ENCODE measurements around the gene POU2F1. TPM values are rescaled to one million over a fixed set of nuclear protein-coding genes. Genes with fewer than 3 reads are reported as not detected.

POU2F1 gene
- polyA plus RNA-seq, 3 donors = 13.6 to 18.5 (median 18.5) TPM

DNA sequence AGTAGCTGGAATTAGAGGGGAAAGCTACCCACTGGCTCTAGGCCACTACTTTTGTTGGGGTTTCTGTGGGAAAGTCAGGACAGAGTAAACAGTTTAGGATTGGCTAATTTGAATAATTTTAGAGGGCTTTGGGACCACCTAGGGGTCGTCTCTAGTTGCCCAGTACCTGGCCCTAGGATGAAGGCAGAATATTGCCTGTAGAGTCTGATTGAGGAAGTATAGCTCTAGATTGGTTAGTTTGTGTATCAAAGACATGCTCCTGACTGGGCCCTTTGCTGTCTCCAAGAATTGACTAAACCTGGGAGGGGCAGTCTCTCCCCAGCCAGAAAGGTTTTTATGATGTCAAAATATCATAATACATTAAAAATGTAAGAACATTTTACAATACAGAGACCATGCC is 142.0 kb downstream of the POU2F1 start:
- no peak for DNase-seq

DNA sequence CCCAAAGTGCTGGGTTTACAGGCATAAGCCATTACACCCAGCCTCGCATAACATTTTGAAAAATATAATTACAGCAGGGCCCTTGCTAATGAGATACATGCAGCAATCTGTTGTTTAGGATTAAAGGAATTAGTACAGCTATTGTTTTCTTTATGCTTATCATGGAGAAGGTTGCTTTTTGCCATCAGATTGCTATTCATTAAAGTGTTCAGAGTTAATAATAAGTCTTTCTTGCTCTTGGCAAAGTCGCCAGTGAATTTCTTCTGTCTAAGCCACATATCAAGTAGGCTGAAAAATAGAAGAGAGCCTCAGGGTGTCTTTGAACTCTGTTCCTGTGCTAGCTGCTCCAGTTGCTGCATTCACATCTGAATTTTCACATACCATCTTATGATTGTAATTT is 144.1 kb downstream of the POU2F1 start:
- DNase-seq = no peak

DNA sequence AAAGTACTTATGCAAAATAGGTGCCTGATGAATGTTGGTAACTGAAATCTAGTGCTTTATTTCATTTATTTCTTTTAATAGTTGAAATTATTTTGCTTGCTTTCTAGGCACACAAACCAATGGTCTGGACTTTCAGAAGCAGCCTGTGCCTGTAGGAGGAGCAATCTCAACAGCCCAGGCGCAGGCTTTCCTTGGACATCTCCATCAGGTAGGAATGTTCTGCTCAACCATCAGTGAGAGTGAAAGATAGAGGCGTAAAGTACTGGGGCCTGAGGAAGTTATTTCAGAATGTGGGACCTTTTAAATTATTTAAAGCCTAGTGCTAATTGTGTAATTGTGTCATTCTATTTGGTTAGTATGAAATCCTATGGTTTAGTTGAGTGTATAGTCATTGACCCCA is 144.7 kb downstream of the POU2F1 start:
- DNase-seq = no peak

DNA sequence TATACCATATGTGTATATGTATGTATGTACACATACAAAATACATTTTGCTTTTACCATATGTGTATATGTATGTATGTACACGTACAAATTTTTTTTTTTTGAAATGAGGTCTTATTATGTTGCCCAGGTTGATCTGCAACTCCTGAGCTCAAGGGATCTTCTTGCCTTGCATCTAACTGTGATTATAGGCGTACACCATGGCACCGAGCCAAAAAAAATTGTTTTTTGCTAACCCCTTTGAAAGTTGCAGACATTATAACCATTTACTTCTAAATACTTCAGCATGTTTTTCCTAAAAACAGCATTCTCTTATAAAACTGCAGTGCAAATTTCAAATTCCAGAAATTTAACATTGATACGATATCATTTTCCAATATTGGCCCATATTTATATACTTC is 147.0 kb downstream of the POU2F1 start:
- DNase-seq = no peak

DNA sequence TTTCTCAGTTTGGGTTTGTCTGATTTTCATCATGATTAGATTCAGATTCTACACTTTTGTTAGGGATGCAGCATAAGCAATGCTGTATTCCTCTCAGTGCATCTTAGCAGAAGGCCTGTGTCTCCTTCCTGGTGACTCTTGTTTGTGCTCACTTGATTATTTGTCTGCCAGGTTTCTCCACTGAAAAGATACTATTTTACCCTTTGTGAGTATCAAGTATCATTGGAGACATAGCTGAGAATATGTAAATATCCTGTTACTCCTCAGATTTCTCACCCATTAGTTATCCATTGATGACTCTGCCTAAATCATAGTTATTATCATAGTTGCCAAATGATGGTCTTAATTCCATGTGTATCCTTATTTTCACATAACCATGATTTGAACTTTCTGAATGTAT is 148.5 kb downstream of the POU2F1 start:
- DNase-seq = no peak

DNA sequence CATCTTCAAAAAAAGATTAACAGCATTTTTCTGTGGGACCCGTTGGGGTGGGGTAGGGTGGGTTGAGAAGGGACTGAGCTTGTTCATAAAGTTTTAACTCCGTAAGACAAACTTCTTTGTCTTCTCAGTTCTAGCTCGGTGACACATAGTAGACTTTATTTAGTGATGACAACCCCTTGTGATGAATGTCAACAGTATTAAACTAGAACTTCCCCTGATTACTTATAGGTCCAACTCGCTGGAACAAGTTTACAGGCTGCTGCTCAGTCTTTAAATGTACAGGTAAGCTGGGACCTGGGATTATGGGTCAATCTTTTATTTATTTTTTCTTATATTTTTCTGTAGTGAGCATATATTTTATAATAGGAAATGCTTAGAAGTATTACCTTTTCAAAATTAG is 149.2 kb downstream of the POU2F1 start:
- DNase-seq = no peak

DNA sequence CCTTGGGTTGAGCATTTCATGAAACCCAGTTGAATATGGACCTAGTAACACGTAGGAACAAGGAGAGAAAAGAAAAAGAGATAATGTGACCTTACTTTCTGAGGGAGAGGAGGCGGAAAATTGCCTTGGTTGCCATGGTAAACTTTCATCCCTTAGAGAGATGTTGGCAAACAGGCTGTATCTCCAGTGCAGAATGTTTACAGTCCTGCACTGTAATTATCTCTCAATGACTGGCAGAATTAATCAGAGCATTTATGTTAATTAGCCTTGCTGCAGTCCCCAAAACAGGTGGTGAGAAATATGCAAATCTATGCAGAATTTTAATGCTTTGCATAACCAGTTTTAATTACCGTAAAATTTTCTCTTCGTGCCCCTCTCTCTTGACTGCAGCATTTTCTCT is 150.3 kb downstream of the POU2F1 start:
- DNase-seq = no peak

DNA sequence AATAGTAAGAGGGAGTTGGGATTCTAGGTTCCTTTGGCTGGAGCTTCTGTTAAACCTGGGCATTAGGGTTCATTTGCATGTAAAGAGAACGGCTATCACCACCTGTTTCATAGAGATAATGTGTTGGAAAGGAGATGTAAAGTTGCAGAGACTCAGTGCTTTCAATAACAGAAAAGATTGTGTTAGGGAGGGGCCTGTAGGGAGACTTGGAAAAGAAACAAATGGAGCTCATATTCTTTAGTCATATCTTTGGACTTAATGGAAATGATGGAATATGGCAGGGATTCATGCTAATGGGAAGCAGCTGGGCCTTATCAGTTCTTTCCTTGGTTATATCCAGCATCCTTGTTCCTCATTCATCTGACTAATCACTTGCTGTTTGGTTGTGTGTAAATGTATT is 152.7 kb downstream of the POU2F1 start:
- DNase-seq = peak; percentile 21

DNA sequence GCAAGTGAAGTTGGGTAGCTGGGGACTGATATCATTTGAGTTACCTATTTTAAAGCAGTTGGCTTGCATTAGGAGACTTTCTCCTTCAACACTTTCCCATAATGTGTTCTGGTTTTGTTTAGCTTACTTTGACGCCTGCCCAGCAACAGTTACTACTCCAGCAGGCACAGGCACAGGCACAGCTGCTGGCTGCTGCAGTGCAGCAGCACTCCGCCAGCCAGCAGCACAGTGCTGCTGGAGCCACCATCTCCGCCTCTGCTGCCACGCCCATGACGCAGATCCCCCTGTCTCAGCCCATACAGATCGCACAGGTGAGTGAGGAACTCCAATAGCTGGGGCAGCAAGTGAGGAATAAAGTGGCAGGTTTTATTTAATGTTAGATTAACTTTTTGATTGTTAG is 153.3 kb downstream of the POU2F1 start:
- DNase-seq = no peak

DNA sequence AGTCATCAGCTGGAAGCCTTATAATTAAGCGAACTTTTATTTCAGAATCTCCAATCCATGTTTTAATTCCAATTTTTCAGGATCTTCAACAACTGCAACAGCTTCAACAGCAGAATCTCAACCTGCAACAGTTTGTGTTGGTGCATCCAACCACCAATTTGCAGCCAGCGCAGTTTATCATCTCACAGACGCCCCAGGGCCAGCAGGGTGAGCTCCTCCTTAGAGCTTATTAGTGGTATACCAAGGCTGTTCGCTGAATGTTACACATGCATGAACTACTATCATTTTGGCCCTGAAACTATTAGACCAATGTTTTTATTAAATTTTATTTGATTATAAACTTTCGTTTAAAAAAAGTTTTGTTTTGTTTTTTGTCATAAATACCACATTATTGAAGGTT is 155.3 kb downstream of the POU2F1 start:
- DNase-seq = no peak

DNA sequence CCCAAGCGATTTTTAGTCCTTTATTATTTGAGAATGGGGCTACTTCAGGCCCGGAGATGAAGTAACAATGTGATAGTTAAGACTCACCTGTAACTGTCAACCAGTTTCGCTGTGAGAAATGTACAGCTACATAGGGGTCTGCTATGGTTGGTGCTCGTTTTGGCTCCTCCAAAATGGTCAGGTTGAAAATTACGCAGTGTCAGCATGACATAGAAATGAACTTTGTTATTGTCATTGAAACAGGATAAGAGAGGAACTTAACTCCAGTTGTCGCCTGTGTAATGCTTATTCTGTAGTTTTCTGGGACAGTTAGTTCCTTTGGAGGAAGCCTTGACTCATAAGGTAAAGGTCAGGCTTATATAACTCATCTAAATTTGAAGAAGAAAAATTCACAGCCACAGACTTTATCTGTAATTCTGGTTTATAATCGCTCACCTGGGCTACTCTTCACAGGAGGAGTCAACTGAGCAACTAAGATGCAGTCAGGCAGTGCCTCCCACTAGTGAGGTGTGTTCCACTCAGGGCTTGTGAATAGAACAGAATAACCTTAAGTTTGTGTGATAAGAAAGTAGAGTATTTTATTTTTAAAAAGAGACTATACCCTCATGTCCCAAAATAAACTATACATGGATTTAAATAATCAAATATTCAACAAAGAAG is 166.7 kb downstream of the POU2F1 start:
- no peak for DNase-seq

DNA sequence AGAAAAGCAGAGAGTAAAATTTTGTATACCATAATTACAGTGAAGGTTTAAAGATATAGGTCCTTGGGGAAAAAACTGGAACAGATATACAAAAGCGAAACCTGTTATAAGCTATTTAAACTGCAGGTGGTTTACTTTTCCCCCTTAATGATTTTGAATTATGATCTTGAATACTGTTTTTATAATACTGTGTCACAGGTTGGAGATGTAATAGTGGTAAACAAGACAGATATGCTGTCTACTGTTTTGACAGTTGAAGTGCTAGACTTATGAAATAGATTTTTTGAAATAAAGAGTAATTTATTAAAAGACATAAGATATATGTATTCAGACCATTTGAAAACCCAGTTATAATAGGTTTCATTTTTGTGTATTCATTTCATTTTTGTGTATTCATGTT is 168.3 kb downstream of the POU2F1 start:
- no peak for DNase-seq

DNA sequence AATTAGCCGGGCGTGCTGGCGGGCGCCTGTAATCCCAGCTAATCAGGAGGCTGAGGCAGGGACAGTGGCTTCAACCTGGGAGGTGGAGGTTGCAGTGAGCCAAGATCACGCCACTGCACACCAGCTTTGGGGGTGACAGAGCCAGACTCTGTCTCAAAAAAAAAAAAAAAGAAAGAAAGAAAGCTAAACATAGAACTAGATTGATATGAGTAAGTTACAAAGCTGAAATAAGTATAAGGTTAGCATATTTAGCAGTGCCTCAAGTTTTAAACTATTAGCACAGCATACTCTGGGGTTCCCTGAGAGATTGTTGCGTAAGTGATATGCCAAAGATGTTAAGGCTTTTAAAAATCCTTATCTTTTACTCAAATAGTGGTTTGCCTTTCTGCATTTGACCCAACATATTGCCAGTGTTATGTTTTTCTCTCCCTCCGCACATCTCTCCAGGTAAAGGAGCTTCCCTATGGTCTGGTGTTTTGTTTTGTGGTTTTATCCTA is 171.6 kb downstream of the POU2F1 start:
- no peak for DNase-seq

DNA sequence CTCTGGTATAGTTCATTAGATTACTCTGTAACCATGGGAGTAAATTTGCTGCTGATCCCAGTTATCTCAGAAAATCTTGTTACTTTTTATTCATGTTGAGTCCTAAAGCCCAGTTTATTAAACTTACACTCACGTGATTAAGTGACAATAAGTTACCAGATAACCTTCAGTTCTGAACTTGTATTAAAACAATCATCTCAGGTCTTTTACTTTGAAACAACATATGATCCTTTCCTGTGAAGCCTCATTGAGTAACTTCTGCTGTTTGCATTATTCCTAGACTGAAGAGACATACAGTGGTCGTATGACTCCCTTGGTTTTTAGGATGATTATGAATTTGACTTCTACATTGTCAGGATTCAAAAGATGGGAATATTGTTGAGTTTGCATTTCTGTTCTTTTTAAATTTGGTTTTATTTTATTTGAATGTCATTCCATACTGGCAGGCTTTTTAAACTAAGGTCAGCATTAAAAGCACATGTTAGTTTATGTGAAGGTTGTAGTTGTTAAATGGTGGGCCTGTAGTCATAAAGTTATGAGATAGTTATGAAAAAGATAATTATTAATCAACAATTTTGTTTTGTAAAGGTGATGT is 179.8 kb downstream of the POU2F1 start:
- DNase-seq = no peak

DNA sequence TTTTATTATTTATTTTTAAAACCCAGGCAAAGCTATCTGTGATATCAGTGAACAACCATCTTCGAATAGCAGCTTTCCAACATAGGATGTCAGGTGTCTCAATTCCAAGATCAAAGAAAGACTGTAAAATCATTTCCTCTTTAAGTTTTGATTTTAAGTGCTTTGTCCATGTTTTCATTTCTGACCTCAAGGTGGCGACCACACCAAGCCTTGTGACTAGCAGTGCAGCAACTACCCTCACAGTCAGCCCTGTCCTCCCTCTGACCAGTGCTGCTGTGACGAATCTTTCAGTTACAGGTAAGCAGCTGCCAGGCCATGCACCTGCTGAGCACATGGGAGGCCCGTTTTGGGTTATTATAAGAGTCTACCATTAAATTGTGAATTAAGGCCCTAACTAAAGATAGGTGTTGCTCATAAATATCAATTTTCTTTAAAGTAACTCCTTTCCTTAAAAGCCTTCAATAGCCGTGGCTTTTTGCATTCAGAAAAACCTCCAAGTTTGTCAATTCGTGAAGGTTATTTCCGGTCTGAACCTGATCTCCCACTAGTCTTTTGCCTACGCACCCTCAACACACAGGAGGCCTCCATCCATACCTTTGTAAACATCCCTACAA is 180.7 kb downstream of the POU2F1 start:
- DNase-seq = peak; percentile 29

DNA sequence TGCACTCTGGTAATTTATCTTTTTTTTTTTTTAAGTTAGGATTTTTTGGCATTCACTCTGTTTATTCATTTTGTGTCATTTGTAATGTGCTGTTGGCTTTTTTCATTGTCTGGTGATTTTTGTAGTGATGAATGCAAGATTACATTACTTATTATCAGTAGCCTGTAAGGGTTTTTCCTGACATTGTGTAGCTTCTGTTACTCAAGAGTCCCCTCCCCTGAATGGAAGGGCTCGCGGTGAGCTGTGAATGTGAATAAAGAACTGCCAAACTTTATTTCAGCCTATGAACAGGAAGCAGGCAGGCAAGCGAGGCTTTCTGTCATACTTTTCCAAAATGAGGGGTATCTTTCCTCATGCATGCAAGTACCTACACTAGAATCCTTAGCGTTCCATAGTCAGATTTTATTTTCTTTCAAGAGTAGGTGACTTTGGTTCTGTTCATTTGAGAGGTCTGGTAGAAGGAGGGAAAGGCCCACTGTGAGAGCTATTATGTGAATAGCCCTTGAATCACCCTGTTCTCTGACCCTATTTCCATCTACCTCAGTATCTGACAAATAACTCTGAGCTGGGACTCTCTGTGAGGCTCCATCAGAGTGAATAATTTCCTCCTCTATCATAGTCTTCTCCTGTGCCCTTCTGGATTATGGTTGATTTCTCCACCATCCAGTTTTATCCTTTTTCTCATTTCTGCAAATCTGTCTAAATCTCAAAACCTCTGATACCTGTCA is 183.6 kb downstream of the POU2F1 start:
- DNase-seq = no peak

DNA sequence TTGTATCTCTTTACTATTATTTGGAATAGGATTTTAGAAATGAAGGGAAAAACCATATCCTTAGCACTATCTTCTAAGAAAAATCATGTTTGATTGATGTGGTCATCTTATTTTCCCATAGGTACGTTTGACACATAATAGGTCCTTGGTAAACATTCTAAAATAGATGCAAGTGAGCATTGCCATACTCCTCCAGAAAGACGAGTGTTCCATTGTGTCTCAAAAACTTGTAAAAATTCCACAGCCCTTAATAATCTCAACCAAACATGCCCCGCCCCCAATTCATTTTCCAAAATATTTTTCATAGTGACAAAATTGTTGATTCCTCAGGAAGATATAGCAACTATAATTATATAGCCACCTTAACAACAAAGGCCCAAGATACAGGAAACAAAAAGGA is 184.2 kb downstream of the POU2F1 start:
- DNase-seq = no peak

DNA sequence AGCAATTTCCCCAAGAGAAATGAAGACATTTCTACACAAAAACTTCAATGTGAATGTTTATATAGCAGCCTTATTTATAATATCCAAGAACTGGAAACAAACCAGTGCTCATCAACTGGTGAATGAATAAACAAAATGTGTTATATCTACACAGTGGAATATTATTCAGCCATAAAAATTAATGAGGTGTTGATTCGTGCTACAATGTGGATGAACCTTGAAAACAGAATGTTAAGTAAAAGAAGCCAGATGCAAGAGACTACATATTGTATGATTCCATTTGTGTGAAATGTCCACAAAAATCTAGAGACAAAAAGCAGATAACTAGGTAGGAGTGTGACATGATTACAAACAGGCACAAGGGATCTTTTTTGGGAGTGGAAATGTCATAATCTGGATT is 187.7 kb downstream of the POU2F1 start:
- no peak for DNase-seq

DNA sequence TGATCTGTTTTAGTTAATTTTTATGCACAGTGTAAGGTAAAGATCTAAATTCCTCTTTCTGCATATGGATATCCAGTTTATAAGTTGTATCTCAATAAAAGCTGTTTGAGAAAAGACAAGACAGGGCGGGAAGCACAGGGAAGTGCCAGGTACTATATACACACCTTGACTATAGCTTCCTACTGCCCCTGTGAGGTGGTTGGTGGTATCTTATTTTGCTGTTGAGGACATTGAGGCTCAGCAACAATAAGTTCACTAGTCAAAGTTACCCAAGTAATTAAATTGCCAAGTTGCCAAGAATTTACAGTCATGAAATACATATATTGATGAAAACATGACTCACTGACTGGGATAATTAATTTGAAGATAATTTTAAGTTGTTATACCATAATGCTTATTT is 188.5 kb downstream of the POU2F1 start:
- no peak for DNase-seq

DNA sequence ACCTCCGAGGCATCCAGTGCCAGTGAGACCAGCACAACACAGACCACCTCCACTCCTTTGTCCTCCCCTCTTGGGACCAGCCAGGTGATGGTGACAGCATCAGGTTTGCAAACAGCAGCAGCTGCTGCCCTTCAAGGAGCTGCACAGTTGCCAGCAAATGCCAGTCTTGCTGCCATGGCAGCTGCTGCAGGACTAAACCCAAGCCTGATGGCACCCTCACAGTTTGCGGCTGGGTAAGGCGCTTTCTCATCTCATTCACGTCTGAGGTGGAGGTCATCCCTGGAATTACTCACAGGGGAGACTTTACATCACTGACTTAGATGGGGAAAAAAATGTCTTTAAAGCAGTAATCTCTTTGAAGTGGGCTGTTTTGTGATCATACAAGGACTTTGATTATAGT is 191.4 kb downstream of the POU2F1 start:
- DNase-seq = no peak

DNA sequence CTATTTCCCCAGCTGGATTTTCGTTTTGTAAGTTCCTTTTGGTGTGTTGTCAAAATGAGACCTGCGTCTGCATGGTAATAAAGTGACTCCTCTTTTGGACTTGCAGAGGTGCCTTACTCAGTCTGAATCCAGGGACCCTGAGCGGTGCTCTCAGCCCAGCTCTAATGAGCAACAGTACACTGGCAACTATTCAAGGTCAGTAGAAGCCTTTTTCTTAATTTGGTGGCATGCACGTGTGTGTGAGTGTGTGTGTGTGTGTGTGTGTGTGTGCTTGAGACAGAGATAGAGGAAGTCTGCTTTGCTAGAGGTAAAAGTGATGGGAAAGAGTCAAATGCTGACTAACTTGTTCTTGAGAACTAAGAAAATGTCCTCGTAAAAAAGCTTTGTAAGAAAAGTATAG is 192.2 kb downstream of the POU2F1 start:
- DNase-seq = no peak

DNA sequence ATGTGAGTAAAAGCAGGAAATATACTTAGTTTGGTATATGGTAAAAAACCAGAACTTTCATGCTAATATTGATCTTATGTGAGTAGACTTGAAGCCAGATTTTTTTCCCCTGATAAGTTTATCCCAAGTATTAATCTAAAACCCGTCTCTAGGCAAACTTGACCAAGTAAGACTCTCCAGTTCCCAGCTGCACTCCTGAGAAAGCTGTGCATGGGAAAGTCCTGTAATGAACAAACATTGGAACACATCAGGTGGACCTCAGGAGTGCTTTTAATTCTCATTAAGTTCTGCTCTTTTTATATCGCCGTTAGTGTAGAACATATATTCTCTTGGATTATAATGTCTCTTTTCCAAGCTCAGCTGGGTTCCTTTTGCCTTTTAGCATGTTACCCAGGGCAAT is 192.6 kb downstream of the POU2F1 start:
- DNase-seq = no peak

DNA sequence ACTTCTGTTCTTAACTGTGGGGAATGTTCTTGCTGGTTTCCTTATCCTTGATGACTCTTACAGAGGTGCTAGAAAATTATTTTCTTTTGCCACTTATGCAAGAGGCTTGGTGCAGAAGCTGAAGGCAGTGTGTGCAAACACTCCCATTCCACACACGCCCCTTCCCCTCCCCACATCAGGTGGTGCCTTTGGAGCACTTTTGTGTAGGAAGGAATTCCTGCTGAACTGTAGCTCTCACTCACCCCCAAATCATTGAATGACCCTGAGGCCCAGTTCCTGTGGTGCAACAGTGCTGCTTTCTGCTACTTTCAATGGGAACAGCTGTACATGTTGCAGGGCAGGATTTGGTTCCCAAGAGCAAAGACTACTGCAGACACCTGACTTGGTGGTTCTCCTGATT is 195.8 kb downstream of the POU2F1 start:
- DNase-seq = no peak

Measured in renal pelvis (tissue), 4 donors.